ENCODE results near the gene ARL5A. TPM values are rescaled to one million over a fixed set of nuclear protein-coding genes. Genes with fewer than 3 reads are reported as not detected.

Gene ARL5A
- total and polyA plus RNA-seq, 9 of the 15 experiments (the other 6 are each of a cell fraction or from before 2014, with no cell fraction given) = 16.3 to 117 (median 88.4) TPM

- no peak for TF ChIP-seq HINFP (tag; conservative IDR thresholded peaks at IDR 0.05; ENCODE audit: low read depth)
These were observed 8.3 kb downstream of the ARL5A start (continued) for GRCh38 chr2:151819920-151820319.

- intact Hi-C loops (cut with micrococcal nuclease) = no loop called here
- H3K4me2 ChIP-seq (ENCODE audit: insufficient read depth, low read length) = no peak overlapping the region; the same call in 1 of the 2 replicates
- ATAC-seq (no peak), DNase-seq (ENCODE audit: extremely low read depth in 1 of 4, low spot score in 3 of 4) (no peak), FAIRE-seq (no peak)
- no peak overlapping the region for H3K4me3 ChIP-seq
- H3K9ac ChIP-seq (ENCODE audit: insufficient read depth in 1 of 2, low read depth in 2 of 2, low read length in 2 of 2) = no peak overlapping the region
- no TSS peak for BruUV-seq (replicated peaks)
- WGBS (ENCODE audit: insufficient coverage, low coverage, missing lambda C conversion rate) = 93% methylated on average over 3 of the region's 3 CpGs
- H2AFZ ChIP-seq (ENCODE audit: low read depth, low read length) = no peak overlapping the region
- POLR2A ChIA-PET = interaction anchor here (2.3 to 3.6 kb wide), 2 partner anchors 8 to 12 kb away, joined by 10 to 34 read pairs; partner anchors contain the start of gene ARL5A
- no peaks in the 10 kb centered on the region for H3K27me3 ChIP-seq (ENCODE audit: control insufficient read depth in 2 of 2, insufficient read depth in 2 of 2, low read length in 2 of 2)
- no peaks in the 10 kb centered on the region for H3K9me3 ChIP-seq (replicated peaks; ENCODE audit: control insufficient read depth, insufficient read depth, low read depth, low read length)
- CTCF ChIA-PET (ENCODE audit: low intra/inter-chr PET ratio) = no interaction called here
- no peaks in the 10 kb centered on the region for H3K9me1 ChIP-seq (ENCODE audit: control insufficient read depth, insufficient read depth, low read length)
- H3K36me3 ChIP-seq (ENCODE audit: control insufficient read depth, insufficient read depth, low read length) = peaks cover 55% of the 10 kb centered on the region
- H3K4me1 ChIP-seq (replicated peaks in 1 of 2; ENCODE audit: control insufficient read depth in 2 of 2, insufficient read depth in 2 of 2, low read length in 2 of 2) = peaks cover 8 to 21% of the 10 kb centered on the region in 2 experiments; a peak in 3 of 5 replicates
- in situ Hi-C loops (cut with MboI) = no loop called here
- no peak overlapping the region for H3K27ac ChIP-seq (ENCODE audit: extremely low read depth, low read depth, low read length)
- no peaks in the 10 kb centered on the region for H4K20me1 ChIP-seq (replicated peaks; ENCODE audit: control insufficient read depth, insufficient read depth, low read length)
- peaks cover 86% of the 10 kb centered on the region for H3K79me2 ChIP-seq (ENCODE audit: control insufficient read depth, insufficient read depth, low read length)
- TF ChIP-seq GABPB1 (CRISPR knock-in tag; IDR thresholded peaks at IDR 0.05) (no peak), PHTF2 (CRISPR knock-in tag; IDR thresholded peaks at IDR 0.05) (no peak), MTA3 (IDR thresholded peaks at IDR 0.05; ENCODE audit: borderline replicate concordance) (no peak), CBFA2T3 (IDR thresholded peaks at IDR 0.05) (no peak), USF1 (CRISPR knock-in tag; IDR thresholded peaks at IDR 0.05) (no peak), PATZ1 (CRISPR knock-in tag; IDR thresholded peaks at IDR 0.05; ENCODE audit: borderline replicate concordance) (no peak), TCFL5 (CRISPR knock-in tag; conservative IDR thresholded peaks at IDR 0.05) (no peak)
These were observed 10.3 kb downstream of the ARL5A start for GRCh38 chr2:151817929-151818328.

Data from K562 (cell line).